B cell (primary cell): ENCODE measurements around the gene CPNE1. TPM values are rescaled to one million over a fixed set of nuclear protein-coding genes. Genes with fewer than 3 reads are reported as not detected.

Experiments
- ATAC-seq: fragments of 200-7000 bp; cut with Tn5 transposase; one replicate; pipeline ENCODE4 v1.10.0; 2021; ENCODE audit warnings: low read depth, mild to moderate bottlenecking, moderate number of reproducible peaks, moderate library complexity
- CTCF ChIA-PET: fragments of 350-600 bp; sonication (Branson Sonifier 250); formaldehyde crosslinking; loops from one replicate; lab custom pipeline; 2021; ENCODE audit warnings: antibody characterized with exemption, inconsistent platforms; lab: Charles Lee
- POLR2A ChIA-PET: fragments of 350-600 bp; sonication (Branson Sonifier 250); formaldehyde crosslinking; loops from one replicate; lab custom pipeline; 2021; ENCODE audit warnings: antibody characterized with exemption; lab: Charles Lee
- DNase-seq: peaks from one replicate; pipeline ENCODE4 v3.0.0; 2013
- H2AFZ ChIP-seq: 2 replicates; pipeline ENCODE4 v1.6.1; 2012; ENCODE audit warnings: mild to moderate bottlenecking, low read depth, low read length; ENCODE audit not compliant: insufficient read depth, poor library complexity, severe bottlenecking
- H3K27ac ChIP-seq, 2 donors: 1 replicate in 1 of 2; 2 replicates in 1 of 2; pipeline ENCODE4 v1.5.1; 2012 to 2013; ENCODE audit warnings: low read length in 2 of 2, mild to moderate bottlenecking in 2 of 2, moderate library complexity in 1 of 2
- H3K27me3 ChIP-seq, 4 experiments: fragments of 200-600 bp in 1 of 4; sonication (generic) in 1 of 4; replicated peaks in 1 of 4; 1 replicate in 2 of 4; 2 replicates in 2 of 4; pipeline versions ENCODE4 v1.6.1 to v1.7.0; 2013 to 2016; ENCODE audit warnings: low read length in 3 of 4, mild to moderate bottlenecking in 2 of 4, mixed read lengths in 1 of 4, moderate library complexity in 1 of 4; ENCODE audit not compliant: insufficient read depth in 4 of 4, control insufficient read depth in 3 of 4; ENCODE audit errors: control extremely low read depth in 1 of 4
- H3K36me3 ChIP-seq, 2 experiments: replicated peaks in 1 of 2; 1 replicate in 1 of 2; 2 replicates in 1 of 2; pipeline versions ENCODE4 v1.6.1 to v1.7.1; 2013; ENCODE audit warnings: low read length in 1 of 2; ENCODE audit not compliant: insufficient read depth in 2 of 2, control insufficient read depth in 1 of 2; ENCODE audit errors: control extremely low read depth in 1 of 2, extremely low read depth in 1 of 2
- H3K4me1 ChIP-seq, 2 donors: fragments of 200-600 bp in 1 of 2; sonication (generic) in 1 of 2; 1 replicate in 1 of 2; 2 replicates in 1 of 2; pipeline versions ENCODE4 v1.5.1 to v1.6.1; 2013 to 2017; ENCODE audit warnings: low read length in 2 of 2; ENCODE audit not compliant: control insufficient read depth in 2 of 2, insufficient read depth in 2 of 2
- H3K4me2 ChIP-seq: replicated peaks from 2 replicates; pipeline ENCODE3; 2012; ENCODE audit warnings: mild to moderate bottlenecking, low read depth, low read length; ENCODE audit not compliant: poor library complexity, severe bottlenecking
- H3K4me3 ChIP-seq, 5 experiments: fragments of 200-600 bp in 1 of 5; sonication (generic) in 1 of 5; 1 replicate in 3 of 5; 2 replicates in 2 of 5; pipeline versions ENCODE4 v1.5.1 to v1.7.0; 2011 to 2016; ENCODE audit warnings: low read length in 4 of 5, mild to moderate bottlenecking in 4 of 5, low read depth in 2 of 5, control low read depth in 1 of 5, moderate library complexity in 1 of 5; ENCODE audit not compliant: insufficient read depth in 1 of 5; ENCODE audit errors: control extremely low read depth in 1 of 5, extremely low read depth in 1 of 5
- H3K79me2 ChIP-seq: fragments of 200-600 bp; sonication (generic); one replicate; pipeline ENCODE4 v1.6.0; 2016; ENCODE audit warnings: low read length; ENCODE audit not compliant: control insufficient read depth, insufficient read depth
- H3K9ac ChIP-seq: fragments of 200-600 bp; sonication (generic); 2 replicates; pipeline ENCODE4 v1.6.1; 2017; ENCODE audit warnings: mild to moderate bottlenecking, low read length, moderate library complexity
- H3K9me3 ChIP-seq, 3 donors: one replicate each; pipeline versions ENCODE4 v1.6.1 to v1.7.1; 2013; ENCODE audit warnings: low read length in 2 of 3; ENCODE audit not compliant: control insufficient read depth in 2 of 3, insufficient read depth in 1 of 3; ENCODE audit errors: control extremely low read depth in 1 of 3
- H4K20me1 ChIP-seq: 2 replicates; pipeline ENCODE4 v1.6.0; 2012; ENCODE audit warnings: mild to moderate bottlenecking, low read length; ENCODE audit not compliant: insufficient read depth, control insufficient read depth, poor library complexity, severe bottlenecking
- H3K27ac Mint-ChIP-seq: one replicate; pipeline ENCODE4 v1.8.0; 2021; ENCODE audit warnings: mixed read lengths
- H3K27me3 Mint-ChIP-seq: one replicate; pipeline ENCODE4 v1.8.0; 2021; ENCODE audit warnings: mixed read lengths
- H3K4me1 Mint-ChIP-seq: one replicate; pipeline ENCODE4 v1.8.0; 2021; ENCODE audit warnings: mixed read lengths
- H3K4me3 Mint-ChIP-seq: one replicate; pipeline ENCODE4 v1.8.0; 2021; ENCODE audit warnings: mixed read lengths
- H3K9me3 Mint-ChIP-seq: one replicate; pipeline ENCODE4 v1.8.0; 2022; ENCODE audit warnings: mixed read lengths; ENCODE audit not compliant: insufficient read depth
- CTCF ChIP-seq: fragments of 200-600 bp; IDR thresholded peaks from one replicate; pipeline ENCODE4 v1.8.0; 2022; ENCODE audit warnings: antibody characterized with exemption, mild to moderate bottlenecking
- EZH2 ChIP-seq: IDR thresholded peaks from 2 replicates; pipeline ENCODE4 v1.6.1; 2012; ENCODE audit warnings: borderline replicate concordance, low read depth, mild to moderate bottlenecking, moderate library complexity, low read length; ENCODE audit not compliant: insufficient read depth, poor library complexity, severe bottlenecking
- WGBS: methylation state at CpG from one replicate; pipeline ENCODE4 v1.1.5; 2013; ENCODE audit warnings: missing lambda C conversion rate; ENCODE audit not compliant: insufficient coverage; 5-methylcytosine and 5-hydroxymethylcytosine counted together
- intact Hi-C: fragments of 100-400 bp; cut with micrococcal nuclease; formaldehyde crosslinking; loops from one replicate; pipeline ENCODE4 v1.10.0; 2022
- polyA plus RNA-seq: library from polyadenylated mRNA; depleted of rRNA; stranded (reverse); fragments of >200 nt; gene quantifications from 2 replicates; pipeline ENCODE4 v1.2.3, GENCODE V29; 2012
- total RNA-seq, 2 donors: library from RNA; stranded (reverse); fragments of 120-200 nt in 1 of 2; gene quantifications; 1 replicate in 1 of 2; 2 replicates in 1 of 2; pipeline versions ENCODE4 v1.2.3 to v1.2.4, GENCODE V29; 2013 to 2022

Gene CPNE1
- total and polyA plus RNA-seq, 2 donors (not counting 1 experiment from before 2014, with no cell fraction given): 321 to 323 TPM

GRCh38 chr20:35662551-35662950 is 2.1 kb downstream of the CPNE1 start:
- no peak for ATAC-seq
- Histone ChIP-seq H3K9me3 (no peaks in the 10 kb centered on the region), H3K4me3 (peak overlapping the region in 2 of 5 experiments; percentile 76 to 92), H4K20me1 (peaks cover 11% of the 10 kb centered on the region), H2AFZ (no peak overlapping the region), H3K79me2 (peaks cover 73% of the 10 kb centered on the region), H3K9ac (peak overlapping the region; percentile 90), H3K27me3 (no peaks in the 10 kb centered on the region), H3K27ac (peak overlapping the region; percentile 14 to 96), H3K4me2 (peak overlapping the region; percentile 84), H3K36me3 (no peaks in the 10 kb centered on the region), H3K4me1 (peaks cover 44 to 48% of the 10 kb centered on the region in 2 donors)
- TF ChIP-seq EZH2 (no peak), CTCF (no peak)
- WGBS: no CpG with 5 or more reads among the region's 2 CpGs
- DNase-seq: no peak
- ChIA-PET CTCF (interaction anchor here (1.3 to 1.5 kb wide), 2 partner anchors 37 to 43 kb away, joined by 3 to 4 read pairs; partner anchors contain the start of genes NFS1 and ROMO1), POLR2A (interaction anchor here (3.3 kb wide), 1 partner anchor 80 kb away, joined by 32 read pairs; the partner anchor contains the start of gene RBM39)
- H3K27me3 Mint-ChIP-seq: no peaks in the 10 kb centered on the region
- intact Hi-C loops: no loop called here
- peak overlapping the region; percentile 17 for H3K27ac Mint-ChIP-seq
- no peaks in the 10 kb centered on the region for H3K9me3 Mint-ChIP-seq
- peaks cover 62% of the 10 kb centered on the region for H3K4me1 Mint-ChIP-seq
- peak overlapping the region; percentile 92 for H3K4me3 Mint-ChIP-seq

GRCh38 chr20:35661908-35662307 is 2.8 kb downstream of the CPNE1 start:
- intact Hi-C loops: no loop called here
- ChIA-PET CTCF (interaction anchor here (0.6 kb wide), 1 partner anchor 58 kb away, joined by 3 read pairs; no protein-coding TSS in a partner anchor), POLR2A (no interaction called here)
- Mint-ChIP-seq H3K27ac (peak overlapping the region; percentile 54), H3K9me3 (no peaks in the 10 kb centered on the region), H3K4me3 (peak overlapping the region; percentile 92), H3K27me3 (no peaks in the 10 kb centered on the region), H3K4me1 (peaks cover 68% of the 10 kb centered on the region)
- peak overlapping the region; percentile 90 for H3K9ac ChIP-seq
- H3K27me3 ChIP-seq: no peaks in the 10 kb centered on the region
- DNase-seq (no peak), ATAC-seq (no peak)
- no peak overlapping the region for H2AFZ ChIP-seq
- peaks cover 44 to 54% of the 10 kb centered on the region in 2 donors for H3K4me1 ChIP-seq
- peak overlapping the region in 1 of 5 experiments; percentile 76 for H3K4me3 ChIP-seq
- H3K9me3 ChIP-seq: no peaks in the 10 kb centered on the region
- no peaks in the 10 kb centered on the region for H3K36me3 ChIP-seq
- peaks cover 11% of the 10 kb centered on the region for H4K20me1 ChIP-seq
- WGBS: 0% methylated on average over 1 of the region's 3 CpGs
- H3K27ac ChIP-seq: peak overlapping the region; percentile 15 to 96
- H3K79me2 ChIP-seq: peaks cover 80% of the 10 kb centered on the region
- peak overlapping the region; percentile 84 for H3K4me2 ChIP-seq
- TF ChIP-seq CTCF: no peak
- no peak for TF ChIP-seq EZH2
